ENCODE measurements around the gene ADGRG3. TPM values are rescaled to one million over a fixed set of nuclear protein-coding genes. Genes with fewer than 3 reads are reported as not detected.

ADGRG3 gene
- polyA plus RNA-seq, 1 donor (not counting 4 experiments of a cell fraction or from before 2014, with no cell fraction given) = not detected

- no peak overlapping the region for H3K27ac ChIP-seq (ENCODE audit: control insufficient read depth, insufficient read depth, low read length)
- H3K4me2 ChIP-seq (ENCODE audit: control insufficient read depth, extremely low read depth, insufficient read depth, low read depth, low read length) = no peak overlapping the region
- dilution Hi-C loops (cut with MboI; ENCODE audit: extremely low pct_ligation_motif_present, low sequenced_read_pairs) = no loop called here
- H3K9me3 ChIP-seq (ENCODE audit: control insufficient read depth, low read depth, low read length) = no peaks in the 10 kb centered on the region
- no peak for TF ChIP-seq CTCF (optimal IDR thresholded peaks at IDR 0.05 in 1 of 3, IDR thresholded peaks at IDR 0.05 in 1 of 3, conservative IDR thresholded peaks at IDR 0.05 in 1 of 3; ENCODE audit: extremely low read depth in 1 of 3, insufficient read depth in 2 of 3, low read length in 3 of 3)
- no peak for TF ChIP-seq EZH2 (IDR thresholded peaks at IDR 0.05; ENCODE audit: low read length)
- no peaks in the 10 kb centered on the region for H3K36me3 ChIP-seq (ENCODE audit: control insufficient read depth in 2 of 2, extremely low read depth in 1 of 2, insufficient read depth in 2 of 2, low read length in 2 of 2)
- H3K79me2 ChIP-seq (ENCODE audit: control insufficient read depth, insufficient read depth, low read length) = no peaks in the 10 kb centered on the region
- no peaks in the 10 kb centered on the region for H3K4me1 ChIP-seq (ENCODE audit: control insufficient read depth, extremely low read depth, insufficient read depth, low read length)
- no peak overlapping the region for H3K4me3 ChIP-seq (ENCODE audit: control insufficient read depth in 2 of 3, extremely low read depth in 1 of 3, insufficient read depth in 2 of 3, low read depth in 1 of 3, low read length in 3 of 3)
- H4K20me1 ChIP-seq (ENCODE audit: control insufficient read depth, extremely low read depth, insufficient read depth, low read length) = no peaks in the 10 kb centered on the region
- FAIRE-seq (no peak), DNase-seq (ENCODE audit: low read depth, low spot score) (no peak)
- no peak overlapping the region for H3K9ac ChIP-seq (ENCODE audit: control insufficient read depth, extremely low read depth, insufficient read depth, low read length)
- no peak overlapping the region for H2AFZ ChIP-seq (ENCODE audit: control insufficient read depth, low read length)
- H3K9me1 ChIP-seq (ENCODE audit: control insufficient read depth, extremely low read depth, insufficient read depth, low read length) = no peaks in the 10 kb centered on the region
- no peaks in the 10 kb centered on the region for H3K27me3 ChIP-seq (ENCODE audit: control insufficient read depth, extremely low read depth, insufficient read depth, low read length)
These were observed 21.1 kb downstream of the ADGRG3 start for GRCh38 chr16:57688987-57689761.

- H3K27ac ChIP-seq (ENCODE audit: control insufficient read depth, insufficient read depth, low read length) = no peak overlapping the region
- H3K27me3 ChIP-seq (ENCODE audit: control insufficient read depth, extremely low read depth, insufficient read depth, low read length) = no peaks in the 10 kb centered on the region
- no peak overlapping the region for H3K9ac ChIP-seq (ENCODE audit: control insufficient read depth, extremely low read depth, insufficient read depth, low read length)
- no peaks in the 10 kb centered on the region for H4K20me1 ChIP-seq (ENCODE audit: control insufficient read depth, extremely low read depth, insufficient read depth, low read length)
- DNase-seq (ENCODE audit: low read depth, low spot score) (no peak), FAIRE-seq (no peak)
- no peaks in the 10 kb centered on the region for H3K36me3 ChIP-seq (ENCODE audit: control insufficient read depth in 2 of 2, extremely low read depth in 1 of 2, insufficient read depth in 2 of 2, low read length in 2 of 2)
- no peak overlapping the region for H2AFZ ChIP-seq (ENCODE audit: control insufficient read depth, low read length)
- dilution Hi-C loops (cut with MboI; ENCODE audit: extremely low pct_ligation_motif_present, low sequenced_read_pairs) = no loop called here
- H3K4me3 ChIP-seq (ENCODE audit: control insufficient read depth in 2 of 3, extremely low read depth in 1 of 3, insufficient read depth in 2 of 3, low read depth in 1 of 3, low read length in 3 of 3) = no peak overlapping the region
- H3K79me2 ChIP-seq (ENCODE audit: control insufficient read depth, insufficient read depth, low read length) = no peaks in the 10 kb centered on the region
- H3K9me3 ChIP-seq (ENCODE audit: control insufficient read depth, low read depth, low read length) = no peaks in the 10 kb centered on the region
- no peaks in the 10 kb centered on the region for H3K9me1 ChIP-seq (ENCODE audit: control insufficient read depth, extremely low read depth, insufficient read depth, low read length)
- no peaks in the 10 kb centered on the region for H3K4me1 ChIP-seq (ENCODE audit: control insufficient read depth, extremely low read depth, insufficient read depth, low read length)
- TF ChIP-seq CTCF (optimal IDR thresholded peaks at IDR 0.05 in 1 of 3, IDR thresholded peaks at IDR 0.05 in 1 of 3, conservative IDR thresholded peaks at IDR 0.05 in 1 of 3; ENCODE audit: extremely low read depth in 1 of 3, insufficient read depth in 2 of 3, low read length in 3 of 3) (no peak), EZH2 (IDR thresholded peaks at IDR 0.05; ENCODE audit: low read length) (no peak)
- H3K4me2 ChIP-seq (ENCODE audit: control insufficient read depth, extremely low read depth, insufficient read depth, low read depth, low read length) = no peak overlapping the region
These were observed 21.9 kb downstream of the ADGRG3 start for GRCh38 chr16:57689762-57690558.
